Mucosa of gallbladder (tissue), 1 donor: Measurements from ENCODE around the gene RAD51B. TPM values are rescaled to one million over a fixed set of nuclear protein-coding genes. Genes with fewer than 3 reads are reported as not detected.

Experiments used
- DNase-seq: peaks from one replicate; pipeline ENCODE4 v3.0.0-alpha.2; 2020; ENCODE audit warnings: low spot score
- total RNA-seq: library from RNA; stranded (reverse); gene quantifications from one replicate; pipeline ENCODE4 v1.2.1, GENCODE V29; 2021
- donor health status: DM: no; HTN: no; CAD: no.

The RAD51B gene
- total RNA-seq, 1 donor from 2014 or later: 18.5 TPM

DNA sequence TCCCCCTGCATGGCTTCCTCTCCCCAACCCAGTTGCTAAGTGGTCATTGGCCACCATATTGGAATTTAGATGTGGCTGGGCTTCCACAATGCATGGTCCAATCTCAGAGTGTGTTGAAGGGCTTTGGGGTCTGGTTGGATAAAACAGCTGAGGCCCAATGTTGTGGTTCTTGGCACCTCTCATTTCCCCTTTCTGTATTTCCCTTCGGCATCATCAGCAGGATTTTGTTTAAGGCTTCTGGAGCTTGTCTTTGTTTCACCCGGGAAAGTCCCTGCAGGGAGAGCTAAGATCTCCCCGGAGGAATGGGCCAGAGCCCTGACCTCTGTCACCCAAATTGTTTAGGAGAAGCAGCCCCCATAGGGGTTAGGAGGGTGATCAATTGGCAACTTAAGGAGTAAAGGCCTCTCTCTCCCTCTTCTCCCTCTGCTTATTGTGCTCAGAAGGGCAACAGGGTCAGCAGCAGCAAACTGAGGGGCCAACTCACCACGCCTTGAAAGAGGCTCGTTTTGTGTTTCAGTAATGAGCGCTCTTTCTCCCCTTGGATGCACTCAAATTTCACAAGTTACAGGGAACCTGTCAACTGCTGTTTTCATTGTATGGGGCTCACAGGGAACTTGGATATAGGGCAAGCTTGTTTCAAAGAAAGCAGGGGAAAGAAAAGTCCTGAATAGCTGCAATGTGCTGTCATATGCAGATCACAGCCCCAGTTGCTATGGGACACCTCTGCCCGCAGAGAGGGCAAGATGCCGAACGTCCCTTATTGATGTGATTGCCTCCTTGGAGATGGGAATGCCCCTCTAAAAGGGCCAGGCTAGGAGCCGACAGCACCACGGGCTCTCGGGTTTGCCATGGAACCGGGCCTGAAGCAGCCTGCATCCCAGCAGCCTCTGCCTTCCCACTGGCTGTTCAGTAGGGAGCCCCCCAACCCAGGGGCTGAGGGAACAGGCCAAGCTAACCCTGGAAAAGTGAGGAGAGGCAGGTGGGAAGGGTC, 749.6 kb downstream of the RAD51B start:
- no peak for DNase-seq

DNA sequence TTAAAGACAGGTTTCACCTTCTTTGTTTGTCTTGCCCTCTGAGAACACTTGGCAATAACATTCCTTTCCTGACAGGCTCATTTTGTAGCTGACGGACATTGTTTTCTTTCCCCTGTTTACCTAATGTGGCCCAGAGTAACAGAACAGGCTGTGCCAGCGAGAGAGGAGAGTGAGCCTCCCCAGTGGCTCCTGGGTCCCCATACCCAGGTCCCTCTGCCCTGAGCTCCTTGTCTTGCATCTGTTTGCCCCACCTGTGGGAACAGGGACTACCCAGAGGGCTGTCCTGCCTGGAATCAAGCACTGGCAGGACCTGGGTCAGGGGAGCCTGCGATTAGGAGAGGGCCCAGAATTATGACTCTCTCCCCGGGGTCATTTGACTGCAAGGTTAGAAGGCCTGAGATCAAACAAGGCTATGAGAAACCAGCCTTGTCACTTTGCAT, 750.4 kb downstream of the RAD51B start:
- DNase-seq: no peak

DNA sequence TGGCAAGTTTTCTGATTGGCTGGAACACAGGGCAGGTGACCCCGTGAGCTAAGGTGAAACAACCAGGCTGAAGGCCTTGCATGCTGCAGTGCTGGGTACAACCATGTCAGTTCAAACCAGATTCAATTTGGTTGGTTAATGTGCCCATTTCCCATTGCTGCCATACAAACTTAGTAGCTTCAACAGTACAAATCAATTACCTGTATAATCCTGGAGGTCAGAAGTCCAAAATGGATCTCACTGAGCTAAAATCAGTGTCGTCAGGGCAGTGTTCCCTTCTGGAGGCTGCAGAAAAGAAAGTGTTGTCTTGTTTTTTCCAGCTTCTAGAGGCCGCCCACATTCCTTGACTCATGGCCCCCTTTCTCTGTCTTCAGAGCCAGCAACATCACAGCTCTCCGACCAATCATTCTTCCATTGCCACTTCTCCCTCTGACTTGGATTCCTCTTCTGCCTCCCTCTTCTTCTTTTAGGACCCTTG, 751.6 kb downstream of the RAD51B start:
- no peak for DNase-seq

DNA sequence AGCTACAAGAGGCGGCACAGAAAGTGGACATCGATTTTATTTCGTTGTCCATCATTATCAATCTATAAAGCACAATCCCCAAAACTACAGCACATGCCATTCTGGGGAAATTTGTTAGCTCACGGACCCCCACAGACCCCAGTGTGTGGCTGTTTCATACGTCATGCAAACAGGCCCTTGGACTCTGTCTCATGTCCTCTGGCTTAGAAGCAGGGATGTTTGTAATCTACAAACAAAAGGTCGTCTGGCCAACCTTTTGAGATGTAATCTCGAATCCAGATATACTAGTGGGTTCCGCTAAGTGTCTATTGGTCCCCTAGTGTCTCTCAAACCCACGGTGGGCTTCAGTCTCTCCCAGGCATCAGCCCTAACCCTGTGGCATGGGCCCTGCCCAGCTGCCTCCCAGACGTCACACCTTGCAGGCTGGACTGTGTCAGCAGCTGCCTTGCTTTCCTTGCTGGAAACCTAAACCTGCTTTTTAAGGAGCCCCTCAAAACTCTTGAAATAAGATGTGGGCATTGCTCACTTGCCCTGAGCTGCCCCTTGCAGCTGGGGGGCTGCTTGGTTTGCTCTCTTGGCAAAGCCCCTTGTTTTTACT, 752.4 kb downstream of the RAD51B start:
- DNase-seq: no peak

DNA sequence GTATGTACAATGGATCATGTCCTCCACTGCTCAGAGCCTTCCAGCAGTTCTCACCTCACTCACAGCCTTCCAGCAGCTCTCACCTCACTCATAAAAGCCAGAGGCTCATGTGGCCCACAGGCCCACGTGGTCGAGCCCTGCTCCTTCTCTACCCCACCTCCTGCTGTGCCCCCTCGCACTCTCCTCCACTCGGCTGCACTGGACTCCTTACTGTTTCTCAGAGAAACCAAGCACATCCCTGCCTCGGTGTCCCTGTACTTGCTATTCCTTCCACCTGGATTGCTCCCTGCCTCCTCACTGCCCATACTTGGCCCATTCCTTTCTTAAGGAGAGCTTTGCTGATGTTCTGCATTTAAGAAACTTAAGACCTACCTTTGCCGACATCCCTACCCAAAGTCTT, 753.5 kb downstream of the RAD51B start:
- DNase-seq: no peak

DNA sequence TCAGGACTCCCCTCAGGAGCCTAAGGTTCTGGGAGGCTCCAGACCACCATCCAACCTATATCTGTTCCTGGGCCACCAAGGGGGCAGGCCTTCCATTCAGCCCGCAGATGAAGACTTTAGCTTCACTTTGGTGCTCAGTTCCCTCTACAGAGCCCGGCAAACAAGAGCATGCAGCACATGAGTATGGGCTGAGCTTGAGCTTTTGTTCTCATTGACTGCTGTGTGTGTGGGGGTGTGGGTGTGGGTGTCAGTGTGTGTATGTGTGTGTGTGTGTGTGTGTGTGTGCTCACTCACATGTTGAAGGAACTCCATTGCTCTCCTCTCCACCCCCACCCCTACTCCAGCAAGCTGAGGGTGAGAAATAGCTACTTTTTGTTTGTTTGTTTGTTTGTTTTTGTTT, 754.1 kb downstream of the RAD51B start:
- DNase-seq: no peak

DNA sequence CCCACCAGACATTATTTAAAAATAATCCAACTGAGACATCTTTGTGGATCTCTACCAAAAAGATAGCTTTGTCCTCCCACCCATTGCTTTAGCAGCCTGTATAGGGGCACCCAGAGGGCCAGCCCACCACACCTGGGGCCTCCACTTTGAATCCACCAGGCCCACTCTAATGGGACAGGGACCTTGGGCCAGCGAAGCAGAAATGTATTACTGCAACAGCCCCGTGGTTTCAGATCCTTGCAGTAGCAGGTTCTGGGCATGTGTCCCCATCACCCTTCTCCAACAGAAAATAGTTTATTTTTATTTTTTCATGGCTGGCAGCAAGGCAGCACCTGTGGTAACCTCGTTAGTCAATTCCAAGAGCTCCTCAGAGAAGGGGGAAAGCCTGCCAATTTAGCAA, 754.9 kb downstream of the RAD51B start:
- no peak for DNase-seq

DNA sequence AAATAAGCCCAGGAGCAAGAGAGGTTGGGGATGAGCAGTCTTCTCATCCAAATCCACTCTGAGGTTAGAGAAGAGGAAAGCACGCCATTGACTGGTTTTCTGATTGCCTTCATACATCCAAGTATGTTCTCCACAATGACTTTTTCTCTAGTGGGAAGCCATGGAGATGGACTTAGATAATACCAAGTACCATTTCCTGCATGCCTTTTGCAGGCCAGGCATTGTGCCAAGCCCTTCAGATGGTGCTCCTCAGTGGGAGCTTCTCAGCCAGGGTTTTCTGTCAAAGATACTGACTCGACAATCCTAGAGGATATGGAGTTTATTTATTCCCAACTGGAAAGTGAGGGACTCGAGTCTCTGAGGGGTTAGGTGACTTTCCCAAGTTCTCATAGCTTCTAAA, 755.3 kb downstream of the RAD51B start:
- no peak for DNase-seq

DNA sequence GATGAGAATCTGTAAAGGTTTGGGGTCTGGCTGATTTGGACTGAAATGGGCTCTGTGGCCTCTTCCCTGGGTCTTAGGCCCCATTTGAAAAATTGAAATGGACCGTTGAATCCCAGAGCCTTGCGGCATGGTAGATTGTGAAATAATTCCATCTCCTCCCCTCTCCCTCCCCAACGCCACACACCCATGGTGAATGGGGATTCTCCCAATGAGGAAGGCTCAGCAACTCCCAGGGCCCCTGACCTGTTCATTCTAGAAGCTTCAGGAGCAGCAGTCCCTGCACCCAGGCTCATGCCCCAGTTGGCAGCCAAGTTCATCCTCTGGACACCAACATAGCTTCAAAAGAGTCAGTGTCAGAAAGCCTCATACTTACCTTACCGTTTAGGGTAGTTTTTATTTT, 755.8 kb downstream of the RAD51B start:
- DNase-seq: no peak

DNA sequence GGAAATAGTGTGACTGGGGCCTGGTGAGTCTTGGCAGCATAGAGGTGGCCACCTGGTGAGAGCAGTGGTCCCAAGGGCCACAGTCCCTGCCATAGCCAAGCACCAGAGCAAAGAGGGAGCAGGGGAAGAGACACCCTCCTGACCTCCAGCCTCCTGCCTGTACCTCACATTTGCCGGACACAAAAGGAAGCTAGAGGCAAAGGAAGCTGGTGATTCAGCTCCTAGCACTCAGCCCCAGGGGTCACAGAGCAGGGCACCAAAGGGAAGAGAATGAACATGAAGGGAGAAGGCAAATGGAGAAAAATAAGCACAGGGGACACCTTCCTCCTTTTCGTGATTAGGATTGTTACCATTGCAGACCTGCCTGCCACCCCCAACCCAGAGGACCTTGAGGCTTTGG, 756.5 kb downstream of the RAD51B start:
- DNase-seq: no peak

DNA sequence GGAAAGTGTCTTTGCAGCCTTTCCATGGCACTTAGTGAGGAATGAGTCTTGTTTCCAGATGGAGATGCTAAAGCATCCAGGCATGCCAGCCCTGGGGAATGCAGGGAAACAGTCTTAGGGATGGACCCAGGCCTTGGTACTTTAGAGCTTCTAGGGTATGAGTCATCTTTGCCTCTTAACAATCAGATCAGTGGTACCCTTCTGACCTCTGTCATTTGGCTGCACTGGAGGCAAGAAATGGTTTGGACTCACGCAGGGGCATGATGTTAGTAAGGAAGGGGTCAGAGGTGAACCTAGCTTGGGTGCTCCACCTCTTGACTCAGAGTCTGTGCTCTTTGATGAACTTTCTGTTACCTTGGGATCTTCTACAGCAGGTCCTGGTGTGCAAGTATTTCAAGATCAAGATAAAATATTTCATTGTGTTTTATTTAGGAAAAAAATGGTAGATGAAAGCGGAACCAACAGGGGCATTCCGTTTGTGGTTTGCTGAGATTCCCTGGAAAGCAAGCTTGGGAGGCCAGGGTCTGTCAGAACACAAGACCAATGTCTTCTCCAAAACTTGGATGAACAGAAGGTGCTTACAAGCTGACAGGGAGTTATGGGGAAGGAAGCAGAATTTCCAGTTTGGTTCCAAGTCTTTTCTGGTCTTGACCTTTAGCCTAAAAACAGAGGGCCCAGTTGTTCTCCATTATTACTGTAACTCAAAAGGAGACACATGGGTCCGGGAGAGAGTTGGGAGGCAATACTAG, 757.1 kb downstream of the RAD51B start:
- no peak for DNase-seq

DNA sequence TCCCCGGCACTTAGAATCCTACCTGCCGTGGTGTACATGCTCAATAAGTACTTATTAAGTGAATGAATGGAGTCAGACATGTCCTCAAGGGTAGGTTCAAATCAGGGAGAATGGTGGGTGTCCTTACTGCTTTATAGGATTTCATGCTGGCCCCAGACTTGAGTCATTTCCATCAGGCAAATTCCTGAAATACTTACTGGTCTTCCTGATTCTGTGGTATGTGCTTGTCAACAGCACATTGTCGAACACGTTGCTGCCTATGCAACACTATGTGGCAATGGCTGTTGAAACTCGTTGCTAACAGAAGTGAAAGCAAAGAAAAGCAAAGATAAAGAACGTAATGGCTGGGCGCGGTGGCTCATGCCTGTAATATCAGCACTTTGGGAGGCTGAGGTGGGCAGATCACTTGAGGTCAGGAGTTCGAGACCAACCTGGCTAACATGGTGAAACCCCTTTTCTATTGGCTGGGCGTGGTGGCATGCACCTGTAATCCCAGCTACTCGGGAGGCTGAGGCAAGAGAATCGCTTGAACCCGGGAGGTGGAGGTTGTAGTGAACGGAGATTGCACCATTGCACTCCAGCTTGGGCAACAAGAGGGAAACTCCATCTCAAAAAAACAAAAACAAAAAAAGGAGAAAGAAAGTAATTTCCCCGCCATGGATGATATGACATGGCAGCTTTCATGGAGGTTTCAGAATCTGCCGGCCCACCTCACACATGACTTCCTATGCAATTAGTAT, 758.4 kb downstream of the RAD51B start:
- DNase-seq: peak; percentile 46

DNA sequence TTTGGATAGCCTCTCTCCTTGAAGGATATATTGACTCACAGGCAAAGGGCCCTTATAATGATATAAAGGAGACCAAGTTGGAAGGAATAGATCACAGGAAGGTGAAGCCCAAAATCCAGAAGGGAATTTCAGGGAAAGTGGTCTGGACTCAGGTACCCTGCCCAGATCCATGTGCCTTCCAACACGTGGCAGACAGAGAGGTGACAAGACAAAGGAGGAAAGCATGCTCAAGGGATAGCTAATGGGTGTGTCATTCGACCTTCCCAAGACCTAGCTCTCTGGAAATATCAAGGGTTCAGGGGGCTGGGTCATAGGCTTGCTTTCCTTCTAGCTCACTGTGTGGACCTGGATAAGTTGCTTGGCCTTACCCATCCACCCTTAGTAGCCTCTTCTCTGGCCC, 759.0 kb downstream of the RAD51B start:
- no peak for DNase-seq

DNA sequence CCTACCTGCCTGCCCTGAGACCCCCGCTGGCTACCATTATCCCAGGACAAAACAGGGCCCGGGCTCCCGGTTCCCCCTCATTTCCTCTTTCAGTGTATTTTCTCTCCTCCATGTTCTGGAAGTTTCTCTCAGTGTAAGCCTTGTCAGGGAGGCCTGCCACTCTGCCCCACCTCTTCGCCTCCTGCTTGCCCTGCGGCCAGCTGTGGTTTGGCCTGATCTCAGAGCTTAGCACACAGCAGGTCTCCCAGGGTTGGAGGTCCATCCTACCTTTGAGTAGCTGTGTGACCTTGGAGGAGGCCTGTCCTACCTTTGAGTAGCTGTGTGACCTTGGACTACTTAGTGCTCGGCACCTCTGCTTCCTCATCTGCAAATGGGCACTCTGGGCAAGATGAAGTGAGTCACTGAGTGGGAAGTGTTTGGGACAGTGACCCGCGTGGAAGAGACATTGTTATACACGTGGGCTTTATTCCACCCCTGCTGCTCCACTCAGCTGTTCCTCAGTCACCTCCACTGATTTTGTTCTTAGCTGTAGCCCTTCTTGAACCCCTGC, 760.6 kb downstream of the RAD51B start:
- DNase-seq: no peak

DNA sequence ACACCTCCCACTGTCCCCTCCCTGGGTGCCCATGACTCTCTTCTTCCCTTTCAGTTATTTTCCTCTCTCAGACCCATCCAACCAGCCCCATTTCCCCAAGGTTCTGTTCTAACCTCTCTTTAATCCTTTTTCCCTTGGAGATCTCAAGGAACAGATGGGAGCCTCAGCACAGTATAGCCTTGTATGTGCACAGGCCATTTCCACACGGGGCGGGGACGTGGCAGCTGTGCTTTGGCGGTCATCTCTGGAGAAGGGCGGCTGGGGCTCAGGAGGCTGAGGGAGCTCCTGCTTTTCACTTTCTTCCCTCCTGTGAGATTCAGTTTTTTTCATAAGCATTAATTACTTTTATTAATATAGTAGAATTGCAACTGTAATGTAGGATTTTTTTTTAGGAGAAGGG, 761.1 kb downstream of the RAD51B start:
- DNase-seq: no peak

DNA sequence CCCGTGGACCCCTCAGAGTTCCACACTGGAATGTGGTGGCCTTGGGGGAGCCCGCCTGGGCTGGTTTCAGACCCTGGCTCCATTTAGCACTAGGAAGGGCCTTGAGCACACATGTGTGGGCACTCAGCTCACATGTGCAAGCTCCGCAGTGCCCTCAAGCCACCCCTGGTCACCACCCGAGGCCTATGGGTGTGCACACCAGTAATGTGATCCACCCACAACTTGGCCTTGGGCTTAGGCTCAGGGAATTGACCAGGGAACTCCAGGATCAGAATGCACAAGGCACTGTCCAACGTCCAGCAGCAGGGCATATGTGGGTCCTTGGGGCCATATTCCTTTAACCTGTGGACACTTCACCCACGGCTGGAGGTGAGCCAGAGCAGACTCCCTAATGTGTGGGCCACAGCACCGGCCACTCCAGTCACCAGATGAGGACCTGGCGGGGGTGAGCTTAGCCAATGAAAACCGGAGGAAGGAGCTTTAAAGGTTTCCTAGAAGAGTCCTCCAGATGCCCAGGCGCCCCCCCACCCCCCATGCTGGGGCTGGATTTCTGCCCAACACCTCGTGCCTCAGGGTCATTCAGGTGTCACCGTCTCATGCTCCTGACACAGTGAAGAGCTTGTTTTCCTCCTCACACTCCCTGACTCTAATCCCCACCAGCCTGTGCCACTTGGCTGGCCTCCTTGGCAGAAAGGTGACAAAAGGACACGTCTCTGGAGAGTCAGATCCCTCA, 764.1 kb downstream of the RAD51B start:
- DNase-seq: no peak

DNA sequence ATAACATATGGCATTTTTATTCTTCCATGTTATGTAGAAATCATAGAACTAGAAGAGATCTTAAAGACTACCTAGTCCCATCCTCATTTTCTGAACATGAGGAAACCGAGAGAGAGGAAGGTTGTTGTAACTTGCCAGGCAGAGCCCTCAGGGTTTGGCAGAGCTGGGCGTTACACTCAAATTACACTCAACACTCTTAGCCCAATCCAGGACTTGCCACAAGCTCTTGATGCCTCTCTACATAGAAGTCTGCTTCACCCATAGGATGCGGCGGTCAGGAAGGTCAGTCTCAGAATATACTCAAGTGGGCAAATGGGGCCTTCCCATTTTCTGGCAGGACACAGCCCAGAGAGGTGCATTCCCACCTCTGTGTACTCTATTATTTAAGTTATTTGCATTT, 765.2 kb downstream of the RAD51B start:
- no peak for DNase-seq

DNA sequence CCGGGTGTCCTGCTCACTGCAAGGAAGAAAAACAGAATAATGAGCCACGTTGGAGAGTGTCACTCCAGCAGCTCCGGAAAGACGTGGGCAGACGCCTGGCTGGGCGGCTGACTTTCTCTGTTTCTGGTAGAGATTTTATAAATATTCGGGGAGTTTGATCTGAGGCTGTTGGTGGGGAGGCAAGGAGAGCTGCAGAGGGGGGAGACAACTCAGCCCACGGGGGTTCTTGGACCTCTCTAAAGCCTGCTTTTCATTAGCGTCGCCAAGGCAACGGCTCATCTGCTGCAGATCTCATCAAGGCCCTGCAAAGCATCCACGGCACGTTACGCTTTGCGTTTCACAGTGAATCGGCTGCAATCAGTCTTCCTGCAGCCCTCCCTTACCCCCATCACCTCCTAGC, 766.1 kb downstream of the RAD51B start:
- no peak for DNase-seq

DNA sequence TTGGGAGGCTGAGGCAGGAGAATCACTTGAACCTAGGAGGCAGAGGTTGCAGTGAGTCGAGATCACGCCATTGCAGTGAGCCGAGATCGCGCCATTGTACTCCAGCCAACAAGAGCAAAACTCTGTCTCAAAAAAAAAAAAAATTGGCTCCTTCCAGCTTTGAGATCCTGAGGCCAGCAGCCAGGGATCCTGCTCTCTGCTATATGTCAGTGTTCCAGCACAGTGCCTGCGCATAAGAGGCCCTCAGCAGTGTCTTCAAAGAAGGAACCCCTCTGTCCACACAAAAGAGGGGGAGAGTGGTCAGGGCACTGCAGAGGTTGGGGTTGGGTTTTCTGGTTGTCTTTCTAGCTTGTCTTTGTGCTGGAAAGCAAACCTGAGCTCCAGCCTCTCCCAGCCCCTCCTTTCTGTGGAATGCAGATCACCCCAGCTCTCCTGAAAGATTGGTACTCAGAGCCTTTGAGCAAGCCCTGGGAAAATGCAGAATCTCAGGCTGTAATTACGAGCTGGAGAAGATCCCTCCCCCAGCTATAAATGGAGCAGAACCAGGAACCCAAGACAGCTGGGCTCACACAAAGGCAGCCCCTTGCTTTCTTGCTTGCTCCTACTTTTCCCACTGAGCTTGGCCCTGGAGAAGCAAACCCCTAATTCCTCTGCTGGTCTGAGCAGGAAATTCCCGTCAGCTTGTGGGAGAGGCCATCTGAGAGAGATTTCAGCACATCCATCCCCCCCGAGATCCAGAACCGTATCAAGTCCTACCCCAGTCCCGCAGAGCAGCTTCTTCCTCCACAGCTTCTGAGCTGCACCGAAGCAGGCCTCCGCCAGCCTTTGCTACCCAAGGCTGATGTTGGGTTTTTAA, 767.5 kb downstream of the RAD51B start:
- DNase-seq: no peak

DNA sequence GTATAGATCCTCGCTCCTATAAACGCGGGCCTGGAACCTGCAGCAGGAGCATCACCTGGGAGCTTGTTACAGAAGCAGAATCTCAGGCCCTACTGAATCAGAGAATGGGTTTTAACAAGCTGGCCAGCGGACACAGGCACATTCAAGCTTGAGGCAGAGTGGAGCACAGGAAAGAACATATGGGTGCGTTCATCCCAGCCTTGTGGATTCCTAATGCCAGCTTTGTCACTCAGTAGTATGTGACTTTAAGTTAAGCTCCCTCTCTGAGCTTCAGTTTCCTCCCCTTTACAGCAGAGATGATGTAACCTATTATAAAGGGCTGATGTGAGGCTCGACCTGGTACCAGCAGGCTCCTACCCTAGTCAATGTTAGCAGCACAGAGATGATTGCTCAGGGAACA, 768.4 kb downstream of the RAD51B start:
- no peak for DNase-seq
